H9 (cell line): ENCODE results near the gene KRTAP12-4. TPM values are rescaled to one million over a fixed set of nuclear protein-coding genes. Genes with fewer than 3 reads are reported as not detected.

ENCODE experiments used
- DNase-seq: peaks from one replicate; pipeline ENCODE4 v3.0.0-alpha.2; 2017
- H2AFZ ChIP-seq: one replicate; pipeline ENCODE4 v1.6.1; 2013; ENCODE audit warnings: mild to moderate bottlenecking, low read length, control low read depth, moderate library complexity
- H2AK5ac ChIP-seq: 2 replicates; pipeline ENCODE4 v1.6.1; 2013; ENCODE audit warnings: low read length, control low read depth, mixed read lengths; ENCODE audit not compliant: insufficient read length
- H2BK120ac ChIP-seq: one replicate; pipeline ENCODE4 v1.6.1; 2013; ENCODE audit warnings: low read depth, mild to moderate bottlenecking, low read length, control low read depth, inconsistent platforms; ENCODE audit not compliant: poor library complexity, severe bottlenecking
- H2BK12ac ChIP-seq: 2 replicates; pipeline ENCODE4 v1.6.1; 2013; ENCODE audit warnings: low read length, control low read depth, mixed read lengths, low read depth; ENCODE audit not compliant: insufficient read length
- H2BK15ac ChIP-seq: 2 replicates; pipeline ENCODE4 v1.6.1; 2013; ENCODE audit warnings: low read depth, low read length, control low read depth
- H2BK20ac ChIP-seq: one replicate; pipeline ENCODE4 v1.6.1; 2013; ENCODE audit warnings: low read depth, mild to moderate bottlenecking, low read length, control low read depth, inconsistent platforms; ENCODE audit not compliant: poor library complexity, severe bottlenecking
- H2BK5ac ChIP-seq: 2 replicates; pipeline ENCODE4 v1.6.1; 2013; ENCODE audit warnings: low read length, control low read depth, mixed read lengths; ENCODE audit not compliant: insufficient read length
- H3K14ac ChIP-seq: 2 replicates; pipeline ENCODE4 v1.6.1; 2013; ENCODE audit warnings: low read length, control low read depth; ENCODE audit not compliant: insufficient read depth
- H3K18ac ChIP-seq: 2 replicates; pipeline ENCODE4 v1.6.1; 2013; ENCODE audit warnings: low read depth, mild to moderate bottlenecking, mixed read lengths, low read length, control low read depth; ENCODE audit not compliant: insufficient read length
- H3K23ac ChIP-seq: 2 replicates; pipeline ENCODE4 v1.6.1; 2013; ENCODE audit warnings: low read length, control low read depth, mixed read lengths, low read depth; ENCODE audit not compliant: insufficient read length
- H3K23me2 ChIP-seq: 2 replicates; pipeline ENCODE4 v1.6.1; 2013; ENCODE audit warnings: low read depth, mild to moderate bottlenecking, mixed read lengths, low read length, control low read depth; ENCODE audit not compliant: insufficient read length, poor library complexity, severe bottlenecking
- H3K27ac ChIP-seq: 2 replicates; pipeline ENCODE4 v1.5.1; 2013; ENCODE audit warnings: low read length, control low read depth, mixed read lengths, low read depth; ENCODE audit not compliant: insufficient read length
- H3K27me3 ChIP-seq: 2 replicates; pipeline ENCODE4 v1.6.1; 2013; ENCODE audit warnings: low read length, control low read depth, inconsistent platforms; ENCODE audit not compliant: insufficient read depth
- H3K4ac ChIP-seq: 2 replicates; pipeline ENCODE4 v1.6.1; 2013; ENCODE audit warnings: low read depth, mild to moderate bottlenecking, control low read depth, inconsistent platforms, low read length, moderate library complexity
- H3K4me1 ChIP-seq: 2 replicates; pipeline ENCODE4 v1.6.1; 2013; ENCODE audit warnings: low read length, control low read depth, inconsistent platforms; ENCODE audit not compliant: insufficient read depth
- H3K4me2 ChIP-seq: 2 replicates; pipeline ENCODE4 v1.6.1; 2013; ENCODE audit warnings: low read length, control low read depth, mixed read lengths; ENCODE audit not compliant: insufficient read length, insufficient read depth
- H3K56ac ChIP-seq: 2 replicates; pipeline ENCODE4 v1.6.1; 2013; ENCODE audit warnings: low read depth, mild to moderate bottlenecking, mixed read lengths, low read length, control low read depth; ENCODE audit not compliant: insufficient read length
- H3K79me1 ChIP-seq: 2 replicates; pipeline ENCODE4 v1.6.1; 2013; ENCODE audit warnings: low read depth, mild to moderate bottlenecking, moderate library complexity, low read length, control low read depth, inconsistent platforms; ENCODE audit not compliant: insufficient read depth, poor library complexity, severe bottlenecking
- H3K79me2 ChIP-seq: 2 replicates; pipeline ENCODE4 v1.6.1; 2013; ENCODE audit warnings: low read length, control low read depth, inconsistent platforms; ENCODE audit not compliant: insufficient read depth
- H3K9ac ChIP-seq: 2 replicates; pipeline ENCODE4 v1.6.1; 2013; ENCODE audit warnings: low read length, control low read depth, mixed read lengths; ENCODE audit not compliant: insufficient read length; ENCODE audit errors: extremely low read depth
- H3K9me3 ChIP-seq: one replicate; pipeline ENCODE4 v1.6.1; 2013; ENCODE audit warnings: low read depth, low read length, inconsistent platforms; ENCODE audit not compliant: control insufficient read depth
- H3T11ph ChIP-seq: one replicate; pipeline ENCODE4 v1.6.1; 2013; ENCODE audit warnings: mild to moderate bottlenecking, low read length, control low read depth, inconsistent platforms
- H4K20me1 ChIP-seq: one replicate; pipeline ENCODE4 v1.6.1; 2013; ENCODE audit not compliant: control insufficient read depth, insufficient read length, insufficient read depth
- H4K5ac ChIP-seq: 2 replicates; pipeline ENCODE4 v1.6.1; 2013; ENCODE audit warnings: low read depth, mild to moderate bottlenecking, mixed read lengths, low read length, control low read depth; ENCODE audit not compliant: insufficient read length
- H4K8ac ChIP-seq: replicated peaks from 2 replicates; pipeline ENCODE4 v1.6.1; 2013; ENCODE audit warnings: low read length, control low read depth, mixed read lengths, low read depth; ENCODE audit not compliant: insufficient read length
- H4K91ac ChIP-seq: 2 replicates; pipeline ENCODE4 v1.6.1; 2013; ENCODE audit warnings: low read depth, mild to moderate bottlenecking, moderate library complexity, mixed read lengths, low read length, control low read depth; ENCODE audit not compliant: insufficient read length
- H3K27ac Mint-ChIP-seq, 3 experiments: 2 replicates in 2 of 3; 3 replicates in 1 of 3; pipeline ENCODE4 v1.8.0; 2020 to 2021; ENCODE audit warnings: mixed read lengths in 3 of 3, mild to moderate bottlenecking in 1 of 3, moderate library complexity in 1 of 3
- H3K27me3 Mint-ChIP-seq: 2 replicates; pipeline ENCODE4 v1.8.0; 2021; ENCODE audit warnings: low read depth, mild to moderate bottlenecking, moderate library complexity, mixed read lengths
- H3K36me3 Mint-ChIP-seq, 3 experiments: 2 replicates in 2 of 3; 3 replicates in 1 of 3; pipeline ENCODE4 v1.8.0; 2020 to 2021; ENCODE audit warnings: low read depth in 3 of 3, mixed read lengths in 3 of 3; ENCODE audit not compliant: insufficient read depth in 1 of 3
- H3K4me1 Mint-ChIP-seq, 2 experiments: 2 replicates each; pipeline ENCODE4 v1.8.0; 2020; ENCODE audit warnings: mixed read lengths in 2 of 2
- H3K4me3 Mint-ChIP-seq, 2 experiments: 2 replicates in 1 of 2; 3 replicates in 1 of 2; pipeline ENCODE4 v1.8.0; 2020 to 2021; ENCODE audit warnings: mild to moderate bottlenecking in 2 of 2, mixed read lengths in 2 of 2, moderate library complexity in 1 of 2
- H3K9me3 Mint-ChIP-seq, 2 experiments: 2 replicates in 1 of 2; 3 replicates in 1 of 2; pipeline ENCODE4 v1.8.0; 2020; ENCODE audit warnings: mild to moderate bottlenecking in 2 of 2, mixed read lengths in 2 of 2, moderate library complexity in 1 of 2
- whole genome bisulfite sequencing: extraction: QIAGEN DNeasy Blood & Tissue Kit; methylation state at CpG from one replicate; pipeline ENCODE4 v1.1.7; 2013; ENCODE audit warnings: missing lambda C conversion rate, low lambda C conversion rate, mixed read lengths; ENCODE audit not compliant: insufficient read length; ENCODE audit errors: extremely low coverage; 5-methylcytosine and 5-hydroxymethylcytosine counted together
- total RNA-seq: library from RNA; stranded (reverse); gene quantifications from 2 replicates; pipeline ENCODE4 v1.2.1, GENCODE V29; 2021
- TF ChIP-seq, protein P1 (sequence below): fragments of 200-600 bp; sonication (generic); conservative IDR thresholded peaks from 3 replicates; pipeline ENCODE4 v1.8.0; 2021; ENCODE audit warnings: antibody characterized with exemption, mild to moderate bottlenecking

KRTAP12-4 gene
- total RNA-seq, 1 experiment from 2014 or later, result not detected

DNA sequence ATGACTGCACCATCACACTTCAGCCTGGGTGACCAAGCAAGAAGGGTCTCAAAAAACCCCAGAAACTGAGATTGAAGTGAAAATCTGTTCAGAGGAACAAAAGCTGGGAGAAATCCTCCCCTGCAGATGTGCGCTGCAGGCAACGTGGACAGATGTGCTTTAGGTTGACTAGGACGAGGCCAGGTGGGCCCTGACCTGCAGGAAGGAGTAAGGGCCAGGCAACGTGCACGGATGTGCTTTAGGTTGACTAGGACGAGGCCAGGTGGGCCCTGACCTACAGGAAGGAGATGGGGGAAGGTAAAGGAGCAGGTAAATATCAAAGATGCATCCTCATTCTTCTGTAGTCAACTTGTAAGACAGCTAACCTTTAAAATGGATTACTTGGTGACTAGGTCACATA is 30.0 kb upstream of the KRTAP12-4 start:
- Histone ChIP-seq H2BK15ac (no peak overlapping the region), H3K27ac (no peak overlapping the region), H4K91ac (no peak overlapping the region), H3K4ac (no peak overlapping the region), H3K79me2 (no peaks in the 10 kb centered on the region), H3K14ac (no peak overlapping the region), H3K56ac (no peak overlapping the region), H3K79me1 (no peaks in the 10 kb centered on the region), H3K18ac (no peak overlapping the region), H3K4me2 (no peak overlapping the region), H2BK12ac (no peak overlapping the region), H3K23me2 (no peaks in the 10 kb centered on the region), H2BK120ac (no peak overlapping the region), H3K9me3 (no peaks in the 10 kb centered on the region), H3K27me3 (no peaks in the 10 kb centered on the region), H4K8ac (no peak overlapping the region), H2BK20ac (no peak overlapping the region), H2BK5ac (no peak overlapping the region), H3K4me1 (peaks cover 5% of the 10 kb centered on the region; the same call in 1 of the 2 replicates), H3K23ac (no peak overlapping the region), H2AK5ac (no peak overlapping the region), H3T11ph (no peak overlapping the region), H4K20me1 (no peaks in the 10 kb centered on the region), H3K9ac (no peak overlapping the region), H2AFZ (no peak overlapping the region), H4K5ac (no peak overlapping the region)
- no peaks in the 10 kb centered on the region; a peak in 1 of 7 replicates for H3K36me3 Mint-ChIP-seq
- H3K4me3 Mint-ChIP-seq, result no peak overlapping the region
- WGBS, result no CpG with 5 or more reads among the region's 6 CpGs
- no peak overlapping the region for H3K27ac Mint-ChIP-seq
- peak; percentile 12 for DNase-seq
- peaks cover 0 to 4% of the 10 kb centered on the region in 2 experiments; a peak in 2 of 5 replicates for H3K9me3 Mint-ChIP-seq
- H3K4me1 Mint-ChIP-seq, result peaks cover 25 to 27% of the 10 kb centered on the region in 2 experiments
- peaks cover 32% of the 10 kb centered on the region for H3K27me3 Mint-ChIP-seq
- TF ChIP-seq, protein P1, sequence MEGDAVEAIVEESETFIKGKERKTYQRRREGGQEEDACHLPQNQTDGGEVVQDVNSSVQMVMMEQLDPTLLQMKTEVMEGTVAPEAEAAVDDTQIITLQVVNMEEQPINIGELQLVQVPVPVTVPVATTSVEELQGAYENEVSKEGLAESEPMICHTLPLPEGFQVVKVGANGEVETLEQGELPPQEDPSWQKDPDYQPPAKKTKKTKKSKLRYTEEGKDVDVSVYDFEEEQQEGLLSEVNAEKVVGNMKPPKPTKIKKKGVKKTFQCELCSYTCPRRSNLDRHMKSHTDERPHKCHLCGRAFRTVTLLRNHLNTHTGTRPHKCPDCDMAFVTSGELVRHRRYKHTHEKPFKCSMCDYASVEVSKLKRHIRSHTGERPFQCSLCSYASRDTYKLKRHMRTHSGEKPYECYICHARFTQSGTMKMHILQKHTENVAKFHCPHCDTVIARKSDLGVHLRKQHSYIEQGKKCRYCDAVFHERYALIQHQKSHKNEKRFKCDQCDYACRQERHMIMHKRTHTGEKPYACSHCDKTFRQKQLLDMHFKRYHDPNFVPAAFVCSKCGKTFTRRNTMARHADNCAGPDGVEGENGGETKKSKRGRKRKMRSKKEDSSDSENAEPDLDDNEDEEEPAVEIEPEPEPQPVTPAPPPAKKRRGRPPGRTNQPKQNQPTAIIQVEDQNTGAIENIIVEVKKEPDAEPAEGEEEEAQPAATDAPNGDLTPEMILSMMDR, result no peak
